Measurements from ENCODE around the gene BAG1. TPM values are rescaled to one million over a fixed set of nuclear protein-coding genes. Genes with fewer than 3 reads are reported as not detected.

The BAG1 gene
- total RNA-seq, 1 donor from 2014 or later, result 141 TPM

DNA sequence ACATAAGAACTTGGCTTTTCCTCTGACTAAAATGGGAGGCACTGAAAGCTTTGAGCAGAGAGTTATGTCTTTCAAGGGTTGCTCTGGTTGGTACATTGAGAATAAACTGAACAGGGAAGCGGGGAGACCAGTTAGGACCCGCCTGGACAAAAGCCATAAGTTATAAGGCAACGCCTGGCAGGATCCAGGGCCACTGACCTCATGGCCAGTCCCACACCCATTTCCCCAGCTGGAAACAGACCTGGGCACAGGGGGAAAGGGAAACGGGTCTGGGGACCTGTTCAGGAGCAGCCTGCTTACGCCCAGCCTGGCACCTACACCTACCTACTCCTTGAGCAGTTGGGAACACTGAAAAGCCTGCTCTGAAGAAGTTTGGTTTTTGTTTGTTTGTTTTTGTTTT lies 23.2 kb downstream of the BAG1 start:
- DNase-seq, result no peak

DNA sequence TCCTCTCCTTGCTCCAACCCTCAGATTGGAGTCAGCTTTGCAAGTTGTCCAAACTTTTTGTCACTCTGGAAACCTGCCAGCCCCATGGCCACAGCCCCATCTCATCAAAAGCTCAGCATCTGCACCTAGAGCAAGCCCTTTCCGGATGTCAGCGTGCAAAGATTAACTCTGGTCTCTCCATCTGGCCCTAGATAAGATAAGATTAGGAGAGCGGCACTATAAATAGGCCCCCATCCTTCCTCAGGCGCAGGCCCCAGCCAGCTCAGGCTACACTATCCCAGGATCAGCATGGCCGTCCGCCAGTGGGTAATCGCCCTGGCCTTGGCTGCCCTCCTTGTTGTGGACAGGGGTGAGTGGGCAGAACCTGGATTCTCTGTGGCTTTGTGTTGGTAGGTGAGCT lies 24.6 kb downstream of the BAG1 start, which contains the start of gene SPINK4:
Gene SPINK4, plus strand, starts transcription at position 247 of the 400 bp plus-strand sequence. Its CDS starts 42 bp downstream, at position 289.
- DNase-seq, result peak; percentile 26

DNA sequence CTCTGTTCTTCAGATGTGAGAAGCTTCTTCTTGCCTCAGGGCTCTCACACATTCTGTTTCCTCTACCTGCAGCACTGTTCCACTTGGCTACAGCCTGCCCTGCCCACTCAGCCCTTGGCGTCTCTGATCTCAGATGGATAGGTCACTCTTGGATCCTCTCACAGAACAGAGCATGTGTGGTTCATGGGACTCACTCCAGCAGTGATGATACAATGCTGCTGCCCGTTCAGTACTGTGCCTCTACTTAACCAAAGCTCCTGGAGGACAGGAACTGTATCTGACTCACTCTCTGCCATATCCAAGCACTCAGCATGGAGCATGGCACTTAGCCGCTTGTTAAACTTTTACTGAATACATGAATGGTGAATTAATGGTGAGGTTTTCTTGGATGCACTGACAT lies 27.9 kb downstream of the BAG1 start:
- no peak for DNase-seq

DNA sequence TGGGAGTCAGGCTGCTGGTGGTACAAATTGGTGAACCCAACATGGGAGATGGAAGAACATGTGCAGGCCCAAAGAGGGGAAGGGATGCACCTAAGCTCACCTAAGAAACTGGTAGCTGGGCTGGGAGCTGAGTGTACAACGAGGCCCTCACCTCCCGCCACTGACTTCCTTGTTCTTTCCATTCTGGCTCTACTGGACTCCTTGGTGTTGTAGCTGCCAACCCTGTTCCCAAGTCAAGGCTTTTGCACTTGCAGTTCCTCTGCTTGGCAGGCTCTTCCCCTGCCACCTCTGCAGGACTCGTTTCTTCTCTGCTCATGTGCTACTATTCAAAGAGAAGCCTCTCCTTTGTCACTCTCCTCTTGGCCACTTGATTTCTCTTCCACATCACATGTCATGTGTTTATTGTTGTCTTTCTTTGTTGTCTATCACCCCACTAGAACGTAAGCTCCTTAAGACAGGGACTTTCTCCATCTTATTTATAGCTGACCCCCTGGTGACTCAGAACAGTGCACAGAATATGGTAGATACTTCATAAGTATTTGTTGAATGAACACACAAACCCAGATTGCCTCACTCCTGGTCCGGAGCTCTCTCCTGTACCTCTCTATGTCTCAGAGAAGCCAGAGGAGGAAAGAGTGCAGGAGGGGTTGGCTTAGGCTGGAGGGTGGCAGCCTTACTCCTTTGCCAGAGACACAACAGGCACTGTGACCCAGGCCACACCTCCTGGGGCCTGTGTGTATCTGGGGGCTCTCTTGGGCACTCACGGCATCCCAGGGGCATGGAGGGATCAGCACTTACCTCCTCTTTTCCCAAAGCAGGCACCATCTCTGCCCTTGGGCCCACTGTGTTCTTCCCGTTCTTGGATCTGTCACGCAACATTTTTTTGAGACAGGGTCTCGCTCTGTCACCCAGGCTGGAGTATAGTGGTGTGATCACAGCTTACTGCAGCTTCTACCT lies 29.7 kb downstream of the BAG1 start:
- no peak for DNase-seq

DNA sequence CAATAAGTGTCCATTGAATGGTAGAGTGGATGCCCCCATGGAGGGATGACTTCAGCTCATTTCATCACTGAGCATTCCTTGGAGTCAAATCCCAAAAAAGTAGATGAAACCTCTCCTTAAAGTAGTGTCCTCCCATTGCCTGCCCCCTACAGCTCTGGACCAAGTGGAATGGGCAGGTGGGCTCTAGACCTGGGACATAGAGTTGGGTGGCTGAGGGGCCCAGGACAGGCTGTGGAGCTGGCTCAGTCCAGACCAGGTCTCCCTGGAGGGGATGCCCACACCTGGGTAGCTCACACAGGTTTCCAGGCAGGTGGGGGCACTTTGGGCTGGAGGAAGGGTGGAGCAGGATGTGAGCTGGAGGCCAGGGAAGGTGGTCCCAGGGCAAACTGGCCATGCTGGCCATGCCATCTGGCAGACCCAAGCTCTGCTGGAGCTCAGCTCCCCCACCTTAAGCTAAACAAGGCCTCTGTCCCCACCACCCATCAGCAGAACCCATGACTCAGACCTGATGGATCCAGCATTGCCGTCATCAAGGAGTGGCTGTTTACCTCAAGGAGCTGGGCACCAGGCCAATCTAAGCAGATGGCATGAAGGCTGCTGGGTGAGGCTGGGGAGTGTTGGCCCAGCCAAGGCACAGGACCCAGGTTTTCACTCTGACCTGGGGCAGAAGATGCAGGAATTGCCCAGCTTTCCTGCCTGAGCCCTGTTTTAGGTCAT lies 30.7 kb downstream of the BAG1 start:
- peak; percentile 73 for DNase-seq

DNA sequence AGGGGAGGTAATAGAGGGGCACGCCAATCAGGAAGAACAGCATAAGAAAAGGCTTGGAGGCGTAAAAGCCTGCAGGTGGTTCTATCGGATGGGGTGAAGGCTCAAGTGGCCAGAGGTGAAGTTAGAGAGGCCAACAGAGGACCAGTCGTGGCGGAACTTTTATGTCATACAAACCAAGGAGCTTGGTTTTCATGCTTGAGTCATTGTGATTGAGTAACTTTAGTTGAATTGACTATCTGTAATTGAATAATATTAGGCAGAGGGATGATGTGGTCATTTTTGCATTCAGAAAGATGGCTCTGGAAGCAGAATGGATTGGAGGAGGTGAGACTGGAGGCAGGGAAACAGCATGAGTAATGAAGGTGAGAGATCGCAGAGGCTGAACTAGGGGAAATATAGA lies 31.7 kb downstream of the BAG1 start:
- DNase-seq, result no peak

DNA sequence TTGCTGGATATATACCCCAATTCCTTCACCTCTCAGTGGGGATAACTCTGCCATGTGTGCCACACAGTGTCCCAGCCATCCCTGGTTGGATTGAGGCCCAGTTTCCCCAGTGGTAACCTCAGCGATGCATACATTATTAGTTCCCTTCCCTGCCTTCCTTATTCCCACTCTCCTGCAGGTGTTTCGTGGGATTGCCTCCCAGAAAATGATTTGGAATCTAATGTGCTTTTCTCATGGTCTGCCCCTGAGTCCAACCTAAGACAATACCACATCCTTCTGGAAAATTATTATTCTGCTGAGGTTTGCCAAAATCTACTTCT lies 32.9 kb downstream of the BAG1 start:
- no peak for DNase-seq

DNA sequence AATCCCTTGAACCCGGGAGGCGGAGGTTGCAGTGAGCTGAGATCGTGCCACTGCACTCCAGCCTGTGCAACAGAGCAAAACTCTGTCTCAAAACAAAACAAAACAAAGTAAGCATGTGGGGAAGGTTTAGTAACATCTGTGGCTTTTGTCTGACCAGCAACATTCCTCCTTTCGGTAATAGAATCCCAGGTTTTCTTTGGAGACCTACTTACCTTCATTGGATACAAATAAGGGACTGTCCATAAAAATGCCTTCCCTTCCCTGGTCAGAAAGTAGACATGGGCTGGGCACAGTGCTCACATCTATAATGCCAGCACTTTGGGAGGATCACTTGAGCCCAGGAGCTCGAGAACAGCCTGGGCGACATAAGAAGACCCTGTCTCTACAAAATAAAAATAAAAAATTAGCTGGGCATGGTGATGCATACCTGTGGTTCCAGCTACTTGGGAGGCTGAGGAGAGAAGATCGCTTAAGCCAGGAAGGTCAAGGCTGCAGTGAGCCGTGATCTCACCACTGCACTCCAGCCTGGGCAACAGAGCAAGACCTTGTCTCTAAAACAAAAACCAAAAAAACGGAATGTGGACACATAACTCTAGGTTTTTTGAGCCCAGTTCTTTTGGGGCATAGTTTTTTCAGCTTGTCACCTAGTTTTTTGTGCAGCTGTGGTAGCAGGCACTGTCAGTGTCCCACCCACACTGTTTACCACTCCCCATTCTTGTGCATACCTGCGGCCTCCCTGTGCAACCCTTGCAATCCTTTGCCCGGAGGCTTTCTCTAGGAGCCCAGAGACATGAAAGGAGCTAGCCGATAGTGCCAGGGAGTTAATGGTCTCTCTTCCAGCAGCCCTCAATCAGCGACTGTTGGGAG lies 33.5 kb downstream of the BAG1 start:
- no peak for DNase-seq

DNA sequence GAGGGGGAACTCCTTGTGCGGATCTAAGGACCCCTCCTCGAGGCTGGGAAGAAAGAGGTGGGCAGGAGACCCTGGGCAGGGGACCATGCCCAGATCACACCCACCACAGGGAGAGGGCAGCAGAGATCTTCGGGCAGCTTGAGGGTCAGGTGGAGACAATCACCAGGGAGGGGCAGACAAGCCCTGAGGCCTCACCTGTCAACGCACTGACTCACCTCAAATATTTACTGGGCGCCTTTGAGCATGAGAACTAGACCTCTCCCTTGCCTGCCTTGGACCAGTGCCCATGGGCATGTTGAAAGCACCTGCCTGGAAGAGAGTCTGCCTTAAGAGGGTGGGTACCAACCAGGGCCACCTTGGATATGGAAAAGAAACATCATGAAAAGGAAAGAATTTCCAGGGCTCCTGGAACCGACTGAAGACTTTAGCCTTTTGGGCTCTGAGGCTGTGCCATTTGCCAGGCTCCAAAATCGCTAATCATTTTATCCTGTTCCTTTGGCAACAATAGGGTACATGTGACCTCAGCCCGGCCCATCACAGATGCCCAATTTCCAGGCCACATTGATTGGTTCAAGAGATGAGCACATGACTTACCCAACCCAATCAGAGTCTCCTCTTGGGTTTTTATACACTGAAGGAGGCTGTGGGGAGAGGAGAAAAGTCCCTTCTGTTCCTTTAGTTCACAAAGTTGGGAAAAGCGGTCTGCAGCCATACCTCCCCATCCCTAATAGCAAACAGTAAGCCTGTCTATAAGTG lies 35.0 kb downstream of the BAG1 start:
- DNase-seq, result peak; percentile 54

DNA sequence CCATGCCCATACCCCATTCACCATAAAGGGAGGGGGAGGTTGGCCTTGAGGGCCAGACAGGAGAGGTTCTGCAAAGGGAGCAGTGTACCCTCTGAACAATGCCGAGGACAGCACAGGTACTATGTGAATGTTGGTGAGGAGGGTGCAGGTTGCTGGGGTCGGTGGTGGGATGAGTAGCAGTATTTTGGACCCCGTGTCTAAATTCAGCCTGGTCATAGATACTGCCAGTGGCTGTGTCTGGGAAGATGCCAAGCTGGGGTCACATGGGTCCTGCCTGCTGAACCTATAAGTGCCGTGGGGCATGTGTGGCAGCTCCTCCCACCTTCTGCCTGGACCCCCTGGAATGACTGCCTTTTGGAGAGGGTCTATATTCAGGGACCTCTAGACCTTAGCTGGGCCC lies 35.9 kb downstream of the BAG1 start:
- DNase-seq, result no peak

DNA sequence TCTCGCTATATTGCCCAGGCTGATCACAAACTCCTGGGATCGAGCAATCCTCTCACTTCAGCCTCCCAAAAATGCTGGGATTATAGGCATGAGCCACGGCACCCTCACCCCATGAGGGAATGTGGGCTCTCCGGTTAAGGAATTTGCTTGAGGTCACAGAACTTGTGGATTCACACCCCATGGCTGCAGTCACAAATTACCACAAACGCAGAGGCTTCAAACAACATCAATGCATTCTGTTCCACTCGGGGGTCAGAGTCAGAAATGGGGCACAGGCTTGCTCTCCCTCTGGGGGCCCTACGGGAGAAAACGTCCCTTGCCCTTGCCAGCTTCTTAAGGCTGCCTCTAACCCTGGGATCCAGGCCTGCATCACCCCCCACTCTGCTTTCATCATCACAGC lies 36.8 kb downstream of the BAG1 start:
- DNase-seq, result no peak

DNA sequence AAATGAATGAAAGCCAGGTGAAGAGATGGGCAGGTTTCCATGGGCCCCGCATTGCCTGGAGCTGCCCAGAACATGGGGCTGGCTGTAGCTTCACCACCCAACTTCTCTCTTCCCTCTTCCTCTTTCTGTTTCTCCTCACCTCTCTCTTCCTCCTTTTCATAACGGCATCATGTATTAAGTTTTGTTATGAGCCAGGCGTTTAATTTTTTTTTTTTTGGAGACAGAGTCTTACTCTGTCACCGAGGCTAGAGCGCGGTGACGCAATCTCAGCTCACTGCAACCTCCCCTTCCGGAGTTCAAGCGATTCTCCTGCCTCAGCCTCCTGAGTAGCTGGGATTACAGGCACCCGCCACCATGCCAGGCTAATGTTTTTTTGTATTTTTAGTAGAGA lies 37.5 kb downstream of the BAG1 start:
- DNase-seq, result no peak

DNA sequence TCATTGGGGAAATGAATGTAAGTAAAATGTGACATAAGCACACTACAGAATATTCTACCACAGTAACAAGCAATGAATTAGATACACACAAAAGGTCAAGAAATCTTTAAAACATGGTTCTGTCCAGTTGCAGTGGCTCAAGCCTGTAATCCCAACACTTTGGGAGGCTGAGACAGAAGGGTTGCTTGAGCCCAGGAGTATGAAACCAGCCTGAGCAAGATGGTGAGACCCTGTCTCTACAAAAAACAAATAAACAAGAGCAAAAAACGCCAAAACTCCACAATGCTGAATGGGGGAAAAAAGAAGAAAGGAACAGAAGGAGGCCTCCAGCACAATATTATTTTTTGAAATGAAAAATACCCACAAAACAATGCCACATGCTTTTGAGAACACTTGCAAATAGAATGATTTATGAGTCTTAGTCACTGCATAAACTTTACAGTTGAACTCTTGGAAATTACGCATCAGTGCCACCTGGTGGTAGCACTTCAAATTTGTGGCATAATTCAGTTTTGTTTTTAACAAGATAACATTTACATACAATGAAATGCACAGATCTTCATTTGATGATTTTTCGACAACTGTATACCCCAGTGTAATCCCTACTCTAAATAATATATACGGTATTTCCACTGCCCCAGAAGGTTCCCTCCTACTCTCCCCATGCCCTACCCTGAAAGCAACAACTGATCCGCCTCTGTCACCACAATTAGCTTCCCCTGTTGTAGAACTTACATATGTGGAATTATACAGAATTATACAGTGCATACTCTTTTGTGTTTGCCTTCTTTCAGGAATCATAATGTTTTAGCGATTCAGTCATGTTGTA lies 39.0 kb downstream of the BAG1 start:
- peak; percentile 89 for DNase-seq

DNA sequence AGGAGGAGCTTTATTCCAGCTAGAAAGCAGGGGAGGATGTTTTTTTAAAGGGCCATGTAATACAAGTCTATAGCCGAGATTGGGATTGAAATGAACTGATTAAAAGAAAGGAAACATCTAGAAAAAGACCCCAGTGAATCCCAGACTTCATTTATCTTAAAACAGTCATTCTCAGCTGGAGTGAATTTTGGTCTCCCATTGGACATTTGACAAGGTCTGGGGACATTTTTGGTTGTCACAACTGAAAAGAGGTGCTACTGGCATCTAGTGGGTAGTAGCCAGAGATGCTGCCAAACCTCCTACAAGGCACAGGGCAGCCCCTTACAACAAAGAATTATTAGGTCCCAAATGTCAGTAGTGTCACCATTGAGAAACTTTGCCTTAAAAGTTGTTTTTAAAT lies 40.8 kb downstream of the BAG1 start:
- no peak for DNase-seq

DNA sequence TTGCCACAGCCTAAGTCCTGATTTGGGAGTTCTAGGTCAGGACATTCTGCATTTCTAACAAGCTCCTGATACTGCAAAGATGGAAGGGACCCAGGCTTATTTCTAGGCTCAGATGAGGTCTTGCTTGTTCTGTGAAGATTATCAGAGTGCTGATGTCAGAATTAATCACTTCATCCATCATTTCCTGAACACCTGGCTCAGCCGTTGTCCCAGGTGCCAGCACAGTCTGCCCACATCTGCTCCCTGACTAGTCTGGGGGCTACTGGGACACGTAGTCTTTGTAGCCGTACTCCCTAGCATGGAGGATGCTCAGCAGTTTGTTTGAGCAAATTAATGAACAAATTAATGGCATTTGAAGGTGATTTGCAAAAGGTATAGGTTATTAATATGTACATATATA lies 42.5 kb downstream of the BAG1 start:
- no peak for DNase-seq

DNA sequence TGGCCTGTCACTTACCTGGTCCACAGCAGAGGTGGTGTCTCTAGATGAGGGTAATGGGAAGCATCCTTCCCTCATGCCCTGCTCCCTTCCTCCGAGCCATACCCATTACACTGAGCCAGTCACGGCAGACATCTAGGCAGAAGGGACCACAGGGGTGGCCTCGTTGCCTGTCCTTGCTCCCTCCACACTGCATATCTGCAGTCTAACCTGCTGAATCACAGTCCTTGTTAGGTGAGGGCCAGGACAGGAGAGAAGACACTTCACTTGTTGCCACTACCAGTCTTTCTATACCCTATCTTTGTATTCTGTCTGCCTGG lies 43.0 kb downstream of the BAG1 start:
- no peak for DNase-seq

DNA sequence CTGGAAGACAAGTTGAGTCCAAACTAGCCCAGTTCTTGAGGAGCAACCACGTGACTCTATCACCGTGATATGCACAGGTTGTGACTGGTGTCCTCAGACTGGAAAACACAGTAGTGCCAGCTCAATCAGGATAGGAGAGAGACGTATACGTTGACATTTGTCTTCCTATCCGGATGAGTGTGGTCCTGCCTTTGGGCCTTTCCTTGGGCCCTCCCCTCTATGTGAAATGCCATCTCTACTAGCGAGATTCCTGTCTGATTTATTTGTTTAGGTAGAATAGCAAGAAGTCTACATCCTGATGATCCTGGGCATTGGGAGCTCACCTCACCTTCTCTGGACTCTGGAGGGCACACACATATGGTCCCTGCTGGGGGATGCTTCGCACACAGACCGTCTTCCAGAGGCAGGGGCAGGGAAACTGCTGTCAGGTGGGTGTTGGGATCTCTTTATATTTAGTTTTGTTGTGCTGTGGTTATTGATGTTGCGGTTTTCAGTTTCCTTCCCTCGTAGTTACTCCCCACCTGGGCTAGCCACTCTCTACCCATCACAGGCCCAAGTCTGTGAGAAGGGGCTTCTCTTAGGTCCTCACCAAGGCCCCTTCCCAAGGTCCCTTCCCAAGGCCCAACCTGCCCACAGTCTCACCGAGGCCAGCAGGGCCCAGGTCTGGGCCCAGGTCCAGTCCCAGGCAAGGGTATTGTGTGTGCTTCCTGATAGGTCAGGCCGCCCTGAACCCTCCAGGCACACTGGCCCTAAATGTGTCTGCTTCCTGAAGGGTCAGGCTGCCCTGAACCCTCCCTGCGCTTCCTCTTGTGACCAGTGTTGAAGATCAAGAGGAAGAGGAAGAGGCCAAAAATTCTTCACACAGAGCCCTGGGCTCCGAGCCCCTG lies 43.6 kb downstream of the BAG1 start:
- no peak for DNase-seq

DNA sequence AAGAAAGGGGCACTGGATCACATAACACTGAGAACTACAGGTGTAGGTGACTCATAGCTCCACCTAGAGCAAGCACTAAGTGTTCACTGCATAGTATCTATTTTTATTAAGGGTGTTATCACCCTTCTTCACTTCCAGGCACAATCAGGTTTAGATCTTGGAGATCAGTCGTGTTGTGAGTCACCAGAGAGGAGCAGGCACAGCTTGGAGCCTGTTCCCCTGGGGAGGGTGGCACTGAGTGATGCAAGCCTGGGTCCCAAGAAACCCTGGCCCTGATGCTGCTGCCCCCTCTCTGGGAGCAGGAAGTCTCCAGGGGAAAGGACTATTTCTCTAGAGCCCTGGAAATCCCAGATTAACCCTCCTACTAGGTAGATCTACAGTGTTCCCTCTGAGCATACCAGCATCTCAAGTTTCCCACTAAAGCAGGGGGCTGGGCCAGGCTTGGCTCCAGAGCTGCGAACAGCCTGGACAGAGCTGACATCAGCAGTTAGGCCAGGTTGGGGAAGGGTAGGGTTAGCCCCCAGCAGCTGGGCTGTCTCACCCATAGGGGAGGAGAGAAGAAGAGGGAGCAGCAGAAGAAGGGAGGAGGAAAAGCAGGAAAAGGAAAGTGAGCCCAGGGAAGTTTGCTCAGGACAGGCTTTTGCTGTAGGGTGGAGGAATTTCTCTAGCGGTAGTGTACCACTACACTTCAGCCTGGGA lies 52.7 kb downstream of the BAG1 start:
- DNase-seq, result peak; percentile 47

DNA sequence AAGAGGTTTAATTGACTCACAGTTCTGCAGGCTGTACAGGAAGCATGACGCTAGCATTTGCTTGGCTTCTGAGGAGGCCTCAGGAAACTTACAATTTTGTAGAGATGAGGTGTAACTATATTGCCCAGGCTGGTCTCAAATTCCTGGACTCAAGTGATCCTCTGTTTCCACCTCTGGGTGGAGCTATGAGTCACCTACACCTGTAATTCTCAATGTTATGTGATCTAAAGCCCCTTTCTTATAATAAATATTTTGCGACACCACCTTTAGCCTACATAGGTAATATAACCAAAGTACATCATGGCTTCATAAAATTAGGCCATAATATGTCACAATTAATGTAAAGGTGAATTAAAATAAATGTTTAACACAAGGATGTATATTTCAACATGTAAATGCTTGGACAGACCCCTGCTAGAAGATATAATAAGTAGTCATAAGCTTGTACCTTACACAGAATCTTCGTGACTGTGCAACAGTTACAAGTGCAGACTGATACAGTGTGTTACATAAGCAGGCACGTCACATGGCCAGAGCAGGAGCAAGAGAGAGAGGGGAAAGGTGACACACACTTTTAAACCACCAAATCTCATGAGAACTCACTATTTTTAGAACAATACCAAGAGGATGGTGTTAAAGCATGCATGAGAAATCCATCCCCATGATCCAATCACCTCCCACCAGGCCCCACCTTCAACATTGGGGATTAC lies 54.3 kb downstream of the BAG1 start:
- DNase-seq, result no peak

All from tongue (tissue), 2 donors.